ENCODE data around the gene CENPU.

DNA sequence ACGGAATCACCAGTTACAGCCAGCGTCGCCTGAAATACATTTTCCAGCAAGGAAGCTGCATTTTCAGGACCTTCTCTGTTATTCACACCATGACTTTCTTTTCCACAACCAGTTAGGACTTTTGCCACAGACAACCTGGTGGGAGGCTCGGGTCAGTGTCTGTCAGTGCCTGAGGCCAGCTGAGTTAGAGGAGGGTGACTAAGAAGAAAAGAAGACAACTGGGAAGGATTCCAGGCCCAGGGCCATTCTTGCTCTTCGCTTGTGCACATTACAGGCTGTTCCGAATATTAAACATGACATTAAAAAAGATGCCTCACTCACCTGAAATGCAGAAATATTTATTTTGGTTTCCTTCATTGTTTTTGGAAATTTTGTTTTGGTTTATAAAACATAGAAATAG, 21.4 kb upstream of the CENPU start:
- no peak for TF ChIP-seq POLR2A (IDR thresholded peaks at IDR 0.05; ENCODE audit: extremely low read depth, insufficient read length)
- TF ChIP-seq, protein P1, sequence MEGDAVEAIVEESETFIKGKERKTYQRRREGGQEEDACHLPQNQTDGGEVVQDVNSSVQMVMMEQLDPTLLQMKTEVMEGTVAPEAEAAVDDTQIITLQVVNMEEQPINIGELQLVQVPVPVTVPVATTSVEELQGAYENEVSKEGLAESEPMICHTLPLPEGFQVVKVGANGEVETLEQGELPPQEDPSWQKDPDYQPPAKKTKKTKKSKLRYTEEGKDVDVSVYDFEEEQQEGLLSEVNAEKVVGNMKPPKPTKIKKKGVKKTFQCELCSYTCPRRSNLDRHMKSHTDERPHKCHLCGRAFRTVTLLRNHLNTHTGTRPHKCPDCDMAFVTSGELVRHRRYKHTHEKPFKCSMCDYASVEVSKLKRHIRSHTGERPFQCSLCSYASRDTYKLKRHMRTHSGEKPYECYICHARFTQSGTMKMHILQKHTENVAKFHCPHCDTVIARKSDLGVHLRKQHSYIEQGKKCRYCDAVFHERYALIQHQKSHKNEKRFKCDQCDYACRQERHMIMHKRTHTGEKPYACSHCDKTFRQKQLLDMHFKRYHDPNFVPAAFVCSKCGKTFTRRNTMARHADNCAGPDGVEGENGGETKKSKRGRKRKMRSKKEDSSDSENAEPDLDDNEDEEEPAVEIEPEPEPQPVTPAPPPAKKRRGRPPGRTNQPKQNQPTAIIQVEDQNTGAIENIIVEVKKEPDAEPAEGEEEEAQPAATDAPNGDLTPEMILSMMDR (IDR thresholded peaks at IDR 0.05; ENCODE audit: low read depth, low read length): no peak
- TF ChIP-seq MYC (IDR thresholded peaks at IDR 0.05; ENCODE audit: low read depth, low read length): no peak

All from NB4 (cell line).